Measurements from ENCODE around the gene TMEM81.

The TMEM81 gene

GRCh38 chr1:205065666-205066065, 18.6 kb downstream of the TMEM81 start:
- no peak overlapping the region for H2BK5ac ChIP-seq (ENCODE audit: low read length)
- peak overlapping the region; percentile 35 for H3K23ac ChIP-seq (ENCODE audit: low read depth, low read length, poor library complexity)
- no peaks in the 10 kb centered on the region for H3K9me3 ChIP-seq (replicated peaks in 1 of 2; ENCODE audit: control insufficient read depth in 2 of 2, insufficient read depth in 1 of 2, low read depth in 1 of 2, low read length in 2 of 2)
- H3K14ac ChIP-seq (ENCODE audit: low read length) = no peak overlapping the region
- H3K4me2 ChIP-seq (ENCODE audit: insufficient read depth, low read length, poor library complexity, severe bottlenecking) = no peak overlapping the region
- H3K79me1 ChIP-seq (ENCODE audit: low read depth, low read length) = no peaks in the 10 kb centered on the region
- peak overlapping the region; percentile 31 for H2AK5ac ChIP-seq (ENCODE audit: low read depth, low read length)
- no peak overlapping the region for H3K18ac ChIP-seq (ENCODE audit: low read length)
- no peak overlapping the region for H2BK15ac ChIP-seq (ENCODE audit: low read length)
- H2AFZ ChIP-seq (ENCODE audit: low read length) = no peak overlapping the region
- H3K27me3 ChIP-seq (ENCODE audit: control insufficient read depth in 3 of 3, insufficient read depth in 3 of 3, low read depth in 1 of 3, low read length in 3 of 3) = peaks cover 0 to 2% (median 0%) of the 10 kb centered on the region in 3 experiments
- no peak for DNase-seq (ENCODE audit: low spot score)
- no peaks in the 10 kb centered on the region for H3K36me3 ChIP-seq (replicated peaks in 1 of 2; ENCODE audit: control insufficient read depth in 2 of 2, insufficient read depth in 2 of 2, low read length in 2 of 2)
- H3K4ac ChIP-seq (ENCODE audit: low read length) = no peak overlapping the region
- H2BK120ac ChIP-seq (ENCODE audit: low read depth, low read length) = no peak overlapping the region
- no peak overlapping the region for H2BK12ac ChIP-seq (ENCODE audit: low read length)
- whole genome bisulfite sequencing, 2 donors (ENCODE audit: extremely low coverage in 2 of 2, insufficient read length in 2 of 2, insufficient replicate concordance in 1 of 2) = no CpG with 5 or more reads among the region's 14 CpGs
- H3K27ac ChIP-seq (replicated peaks; ENCODE audit: low read length) = no peak overlapping the region
- peaks cover 3 to 6% of the 10 kb centered on the region in 2 donors for H3K4me1 ChIP-seq (ENCODE audit: control insufficient read depth in 2 of 2, insufficient read depth in 1 of 2, low read depth in 1 of 2, low read length in 2 of 2)
- no peak overlapping the region for H4K91ac ChIP-seq (ENCODE audit: low read depth, low read length, poor library complexity)
- no peak overlapping the region for H3K4me3 ChIP-seq (ENCODE audit: low read length in 2 of 2)
- no peak overlapping the region for H3K9ac ChIP-seq (ENCODE audit: low read depth, low read length, poor library complexity)
- H4K8ac ChIP-seq (ENCODE audit: low read depth, low read length) = no peak overlapping the region

- H3K9me3 ChIP-seq (replicated peaks in 1 of 2; ENCODE audit: control insufficient read depth in 2 of 2, insufficient read depth in 1 of 2, low read depth in 1 of 2, low read length in 2 of 2) = no peaks in the 10 kb centered on the region
- peaks cover 0 to 2% (median 0%) of the 10 kb centered on the region in 3 experiments for H3K27me3 ChIP-seq (ENCODE audit: control insufficient read depth in 3 of 3, insufficient read depth in 3 of 3, low read depth in 1 of 3, low read length in 3 of 3)
- H3K9ac ChIP-seq (ENCODE audit: low read depth, low read length, poor library complexity) = no peak overlapping the region
- no peak for DNase-seq (ENCODE audit: low spot score)
- no peak overlapping the region for H2BK15ac ChIP-seq (ENCODE audit: low read length)
- no peak overlapping the region for H3K4me2 ChIP-seq (ENCODE audit: insufficient read depth, low read length, poor library complexity, severe bottlenecking)
- no peak overlapping the region for H2BK120ac ChIP-seq (ENCODE audit: low read depth, low read length)
- peak overlapping the region; percentile 33 for H2AK5ac ChIP-seq (ENCODE audit: low read depth, low read length)
- H3K4me3 ChIP-seq (ENCODE audit: low read length in 2 of 2) = no peak overlapping the region
- no peaks in the 10 kb centered on the region for H3K36me3 ChIP-seq (replicated peaks in 1 of 2; ENCODE audit: control insufficient read depth in 2 of 2, insufficient read depth in 2 of 2, low read length in 2 of 2)
- no peak overlapping the region for H2AFZ ChIP-seq (ENCODE audit: low read length)
- peaks cover 3 to 6% of the 10 kb centered on the region in 2 donors for H3K4me1 ChIP-seq (ENCODE audit: control insufficient read depth in 2 of 2, insufficient read depth in 1 of 2, low read depth in 1 of 2, low read length in 2 of 2)
- H3K18ac ChIP-seq (ENCODE audit: low read length) = no peak overlapping the region
- H3K27ac ChIP-seq (replicated peaks; ENCODE audit: low read length) = no peak overlapping the region
- no peak overlapping the region for H3K4ac ChIP-seq (ENCODE audit: low read length)
- no CpG with 5 or more reads among the region's 9 CpGs for WGBS, 2 donors (ENCODE audit: extremely low coverage in 2 of 2, insufficient read length in 2 of 2, insufficient replicate concordance in 1 of 2)
- peak overlapping the region; percentile 67 for H3K14ac ChIP-seq (ENCODE audit: low read length)
- H3K79me1 ChIP-seq (ENCODE audit: low read depth, low read length) = no peaks in the 10 kb centered on the region
- H3K23ac ChIP-seq (ENCODE audit: low read depth, low read length, poor library complexity) = peak overlapping the region; percentile 9
- H2BK12ac ChIP-seq (ENCODE audit: low read length) = no peak overlapping the region
- H4K8ac ChIP-seq (ENCODE audit: low read depth, low read length) = no peak overlapping the region
- H2BK5ac ChIP-seq (ENCODE audit: low read length) = no peak overlapping the region
- no peak overlapping the region for H4K91ac ChIP-seq (ENCODE audit: low read depth, low read length, poor library complexity)
Measured at GRCh38 chr1:205064741-205065316, 19.4 kb downstream of the TMEM81 start.

GRCh38 chr1:205064301-205064700, 20.0 kb downstream of the TMEM81 start:
- no peak overlapping the region for H4K8ac ChIP-seq (ENCODE audit: low read depth, low read length)
- no peak overlapping the region for H2BK15ac ChIP-seq (ENCODE audit: low read length)
- no peak overlapping the region for H2BK120ac ChIP-seq (ENCODE audit: low read depth, low read length)
- no peaks in the 10 kb centered on the region for H3K79me1 ChIP-seq (ENCODE audit: low read depth, low read length)
- no peak overlapping the region for H3K14ac ChIP-seq (ENCODE audit: low read length)
- H2BK5ac ChIP-seq (ENCODE audit: low read length) = no peak overlapping the region
- no peak overlapping the region for H3K4me3 ChIP-seq (ENCODE audit: low read length in 2 of 2)
- H3K9me3 ChIP-seq (replicated peaks in 1 of 2; ENCODE audit: control insufficient read depth in 2 of 2, insufficient read depth in 1 of 2, low read depth in 1 of 2, low read length in 2 of 2) = no peaks in the 10 kb centered on the region
- H3K36me3 ChIP-seq (replicated peaks in 1 of 2; ENCODE audit: control insufficient read depth in 2 of 2, insufficient read depth in 2 of 2, low read length in 2 of 2) = no peaks in the 10 kb centered on the region
- no peak overlapping the region for H3K18ac ChIP-seq (ENCODE audit: low read length)
- H3K23ac ChIP-seq (ENCODE audit: low read depth, low read length, poor library complexity) = peak overlapping the region; percentile 9
- H4K91ac ChIP-seq (ENCODE audit: low read depth, low read length, poor library complexity) = no peak overlapping the region
- no peak overlapping the region for H3K9ac ChIP-seq (ENCODE audit: low read depth, low read length, poor library complexity)
- H3K4me2 ChIP-seq (ENCODE audit: insufficient read depth, low read length, poor library complexity, severe bottlenecking) = no peak overlapping the region
- H2AK5ac ChIP-seq (ENCODE audit: low read depth, low read length) = peak overlapping the region; percentile 33
- no peak overlapping the region for H3K27ac ChIP-seq (replicated peaks; ENCODE audit: low read length)
- WGBS, 2 donors (ENCODE audit: extremely low coverage in 2 of 2, insufficient read length in 2 of 2, insufficient replicate concordance in 1 of 2) = no CpG with 5 or more reads among the region's 11 CpGs
- peaks cover 3 to 6% of the 10 kb centered on the region in 2 donors for H3K4me1 ChIP-seq (ENCODE audit: control insufficient read depth in 2 of 2, insufficient read depth in 1 of 2, low read depth in 1 of 2, low read length in 2 of 2)
- H3K4ac ChIP-seq (ENCODE audit: low read length) = no peak overlapping the region
- no peak overlapping the region for H2AFZ ChIP-seq (ENCODE audit: low read length)
- no peak for DNase-seq (ENCODE audit: low spot score)
- peaks cover 0 to 2% (median 0%) of the 10 kb centered on the region in 3 experiments for H3K27me3 ChIP-seq (ENCODE audit: control insufficient read depth in 3 of 3, insufficient read depth in 3 of 3, low read depth in 1 of 3, low read length in 3 of 3)
- no peak overlapping the region for H2BK12ac ChIP-seq (ENCODE audit: low read length)

GRCh38 chr1:205062895-205063294, 21.4 kb downstream of the TMEM81 start:
- Histone ChIP-seq H3K27ac (replicated peaks; ENCODE audit: low read length) (no peak overlapping the region), H2AK5ac (ENCODE audit: low read depth, low read length) (no peak overlapping the region), H3K4me3 (ENCODE audit: low read length in 2 of 2) (no peak overlapping the region), H3K4me1 (ENCODE audit: control insufficient read depth in 2 of 2, insufficient read depth in 1 of 2, low read depth in 1 of 2, low read length in 2 of 2) (peaks cover 3 to 6% of the 10 kb centered on the region in 2 donors), H3K4me2 (ENCODE audit: insufficient read depth, low read length, poor library complexity, severe bottlenecking) (no peak overlapping the region), H3K18ac (ENCODE audit: low read length) (no peak overlapping the region), H3K36me3 (replicated peaks in 1 of 2; ENCODE audit: control insufficient read depth in 2 of 2, insufficient read depth in 2 of 2, low read length in 2 of 2) (no peaks in the 10 kb centered on the region), H2BK5ac (ENCODE audit: low read length) (no peak overlapping the region), H3K9me3 (replicated peaks in 1 of 2; ENCODE audit: control insufficient read depth in 2 of 2, insufficient read depth in 1 of 2, low read depth in 1 of 2, low read length in 2 of 2) (no peaks in the 10 kb centered on the region), H2BK120ac (ENCODE audit: low read depth, low read length) (no peak overlapping the region), H2AFZ (ENCODE audit: low read length) (no peak overlapping the region), H3K4ac (ENCODE audit: low read length) (no peak overlapping the region), H3K27me3 (ENCODE audit: control insufficient read depth in 3 of 3, insufficient read depth in 3 of 3, low read depth in 1 of 3, low read length in 3 of 3) (peaks cover 0 to 11% (median 0%) of the 10 kb centered on the region in 3 experiments), H4K91ac (ENCODE audit: low read depth, low read length, poor library complexity) (no peak overlapping the region), H4K8ac (ENCODE audit: low read depth, low read length) (no peak overlapping the region), H2BK12ac (ENCODE audit: low read length) (no peak overlapping the region), H3K9ac (ENCODE audit: low read depth, low read length, poor library complexity) (no peak overlapping the region), H2BK15ac (ENCODE audit: low read length) (no peak overlapping the region), H3K79me1 (ENCODE audit: low read depth, low read length) (no peaks in the 10 kb centered on the region), H3K23ac (ENCODE audit: low read depth, low read length, poor library complexity) (no peak overlapping the region), H3K14ac (ENCODE audit: low read length) (no peak overlapping the region)
- DNase-seq (ENCODE audit: low spot score) = no peak
- WGBS, 2 donors (ENCODE audit: extremely low coverage in 2 of 2, insufficient read length in 2 of 2, insufficient replicate concordance in 1 of 2) = no CpG with 5 or more reads among the region's 3 CpGs

All from neuronal stem cell (in vitro differentiated cells).